ENCODE data around the gene DOHH.

Gene DOHH

GRCh38 chr19:3442487-3443071 is 57.9 kb downstream of the DOHH start:
- DNase-seq, result no peak
- TF ChIP-seq CTCF (IDR thresholded peaks at IDR 0.05), result no peak
- H3K4me1 Mint-ChIP-seq, result peaks cover 32% of the 10 kb centered on the region
- no peak overlapping the region for H3K4me3 Mint-ChIP-seq
- H3K9me3 Mint-ChIP-seq, result peaks cover 3% of the 10 kb centered on the region
- peaks cover 4% of the 10 kb centered on the region for H3K36me3 Mint-ChIP-seq (ENCODE audit: low read depth)
- H3K27ac Mint-ChIP-seq, result no peak overlapping the region
- H3K27me3 Mint-ChIP-seq (ENCODE audit: low read depth, poor library complexity), result no peaks in the 10 kb centered on the region

GRCh38 chr19:3441986-3442329 is 58.5 kb downstream of the DOHH start:
- no peak overlapping the region for H3K4me3 Mint-ChIP-seq
- peaks cover 32% of the 10 kb centered on the region for H3K4me1 Mint-ChIP-seq
- no peak for DNase-seq
- peaks cover 9% of the 10 kb centered on the region for H3K36me3 Mint-ChIP-seq (ENCODE audit: low read depth)
- H3K27me3 Mint-ChIP-seq (ENCODE audit: low read depth, poor library complexity), result no peaks in the 10 kb centered on the region
- no peak overlapping the region for H3K27ac Mint-ChIP-seq
- TF ChIP-seq CTCF (IDR thresholded peaks at IDR 0.05), result no peak
- peaks cover 3% of the 10 kb centered on the region for H3K9me3 Mint-ChIP-seq

GRCh38 chr19:3441089-3441985 is 59.1 kb downstream of the DOHH start:
- H3K4me3 Mint-ChIP-seq, result no peak overlapping the region
- DNase-seq, result no peak
- H3K27ac Mint-ChIP-seq, result no peak overlapping the region
- no peaks in the 10 kb centered on the region for H3K27me3 Mint-ChIP-seq (ENCODE audit: low read depth, poor library complexity)
- peaks cover 3% of the 10 kb centered on the region for H3K9me3 Mint-ChIP-seq
- H3K4me1 Mint-ChIP-seq, result peaks cover 32% of the 10 kb centered on the region
- TF ChIP-seq CTCF (IDR thresholded peaks at IDR 0.05), result no peak
- H3K36me3 Mint-ChIP-seq (ENCODE audit: low read depth), result peaks cover 9% of the 10 kb centered on the region

All from nephron progenitor cell (in vitro differentiated cells).